Liver (tissue), 3 donors: ENCODE results near the gene TYW5.

ENCODE experiments used
- GABPA ChIP-seq, 2 donors: IDR thresholded peaks in 1 of 2; conservative IDR thresholded peaks in 1 of 2; 2 replicates each; pipeline ENCODE4 v1.6.1; 2016; ENCODE audit warnings: antibody characterized with exemption in 2 of 2, mild to moderate bottlenecking in 1 of 2, moderate library complexity in 1 of 2
- JUND ChIP-seq, 2 donors: IDR thresholded peaks; 2 replicates each; pipeline ENCODE4 v1.6.1; 2016; ENCODE audit warnings: antibody characterized with exemption in 2 of 2
- RAD21 ChIP-seq, 2 donors: IDR thresholded peaks; 2 replicates each; pipeline ENCODE4 v1.6.1; 2016; ENCODE audit warnings: antibody characterized with exemption in 2 of 2, mild to moderate bottlenecking in 2 of 2
- SP1 ChIP-seq: IDR thresholded peaks from 2 replicates; pipeline ENCODE4 v1.6.1; 2018; ENCODE audit warnings: antibody characterized with exemption, mild to moderate bottlenecking
- TAF1 ChIP-seq: conservative IDR thresholded peaks from 2 replicates; pipeline ENCODE4 v1.6.1; 2016; ENCODE audit warnings: antibody characterized with exemption, mild to moderate bottlenecking
- YY1 ChIP-seq: IDR thresholded peaks from 2 replicates; pipeline ENCODE4 v1.6.1; 2016; ENCODE audit warnings: antibody characterized with exemption, mild to moderate bottlenecking
- TF ChIP-seq, protein P1 (sequence below): fragments of 150-350 bp; IDR thresholded peaks from 2 replicates; pipeline ENCODE4 v1.5.1; 2017; ENCODE audit warnings: improper control_type of control experiment, low read depth, low read length; ENCODE audit not compliant: missing input control
- TF ChIP-seq, protein P2 (sequence below): IDR thresholded peaks from 2 replicates; pipeline ENCODE4 v1.6.1; 2016; ENCODE audit warnings: antibody characterized with exemption, mild to moderate bottlenecking
- TF ChIP-seq, protein P3 (sequence below): IDR thresholded peaks from 2 replicates; pipeline ENCODE4 v1.6.1; 2016; ENCODE audit warnings: antibody characterized with exemption
- TF ChIP-seq, protein P4 (sequence below): IDR thresholded peaks from 2 replicates; pipeline ENCODE4 v1.6.1; 2016; ENCODE audit warnings: antibody characterized with exemption
- donor health status: healthy.
- donor health status: healthy.

DNA sequence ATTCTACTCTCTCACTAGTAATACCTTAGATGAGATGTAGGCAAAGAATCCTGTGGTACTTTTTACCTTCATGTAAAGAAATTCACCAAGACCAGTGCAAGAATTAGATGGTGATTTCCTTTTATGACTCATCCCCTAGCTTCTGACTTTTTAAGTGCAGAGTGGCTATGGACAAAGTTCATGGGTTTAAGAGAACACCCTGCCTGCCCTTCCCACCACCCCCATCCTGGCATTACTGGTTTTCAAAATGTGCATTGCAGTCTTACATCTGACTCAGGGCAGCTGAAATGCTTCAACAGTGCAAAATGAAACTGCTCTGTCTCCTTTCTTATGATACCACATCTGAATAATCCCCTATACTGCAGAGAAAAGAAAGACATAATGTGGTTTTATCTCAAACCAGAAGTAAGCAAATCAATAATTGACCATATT is 22.7 kb upstream of the TYW5 start:
- no peak for TF ChIP-seq GABPA (IDR thresholded peaks at IDR 0.05 in 1 of 2, conservative IDR thresholded peaks at IDR 0.05 in 1 of 2)
- TF ChIP-seq, protein P1, sequence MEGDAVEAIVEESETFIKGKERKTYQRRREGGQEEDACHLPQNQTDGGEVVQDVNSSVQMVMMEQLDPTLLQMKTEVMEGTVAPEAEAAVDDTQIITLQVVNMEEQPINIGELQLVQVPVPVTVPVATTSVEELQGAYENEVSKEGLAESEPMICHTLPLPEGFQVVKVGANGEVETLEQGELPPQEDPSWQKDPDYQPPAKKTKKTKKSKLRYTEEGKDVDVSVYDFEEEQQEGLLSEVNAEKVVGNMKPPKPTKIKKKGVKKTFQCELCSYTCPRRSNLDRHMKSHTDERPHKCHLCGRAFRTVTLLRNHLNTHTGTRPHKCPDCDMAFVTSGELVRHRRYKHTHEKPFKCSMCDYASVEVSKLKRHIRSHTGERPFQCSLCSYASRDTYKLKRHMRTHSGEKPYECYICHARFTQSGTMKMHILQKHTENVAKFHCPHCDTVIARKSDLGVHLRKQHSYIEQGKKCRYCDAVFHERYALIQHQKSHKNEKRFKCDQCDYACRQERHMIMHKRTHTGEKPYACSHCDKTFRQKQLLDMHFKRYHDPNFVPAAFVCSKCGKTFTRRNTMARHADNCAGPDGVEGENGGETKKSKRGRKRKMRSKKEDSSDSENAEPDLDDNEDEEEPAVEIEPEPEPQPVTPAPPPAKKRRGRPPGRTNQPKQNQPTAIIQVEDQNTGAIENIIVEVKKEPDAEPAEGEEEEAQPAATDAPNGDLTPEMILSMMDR = no peak
- peak; percentile 87 to 90 for TF ChIP-seq JUND (IDR thresholded peaks at IDR 0.05)
- TF ChIP-seq, protein P2, sequence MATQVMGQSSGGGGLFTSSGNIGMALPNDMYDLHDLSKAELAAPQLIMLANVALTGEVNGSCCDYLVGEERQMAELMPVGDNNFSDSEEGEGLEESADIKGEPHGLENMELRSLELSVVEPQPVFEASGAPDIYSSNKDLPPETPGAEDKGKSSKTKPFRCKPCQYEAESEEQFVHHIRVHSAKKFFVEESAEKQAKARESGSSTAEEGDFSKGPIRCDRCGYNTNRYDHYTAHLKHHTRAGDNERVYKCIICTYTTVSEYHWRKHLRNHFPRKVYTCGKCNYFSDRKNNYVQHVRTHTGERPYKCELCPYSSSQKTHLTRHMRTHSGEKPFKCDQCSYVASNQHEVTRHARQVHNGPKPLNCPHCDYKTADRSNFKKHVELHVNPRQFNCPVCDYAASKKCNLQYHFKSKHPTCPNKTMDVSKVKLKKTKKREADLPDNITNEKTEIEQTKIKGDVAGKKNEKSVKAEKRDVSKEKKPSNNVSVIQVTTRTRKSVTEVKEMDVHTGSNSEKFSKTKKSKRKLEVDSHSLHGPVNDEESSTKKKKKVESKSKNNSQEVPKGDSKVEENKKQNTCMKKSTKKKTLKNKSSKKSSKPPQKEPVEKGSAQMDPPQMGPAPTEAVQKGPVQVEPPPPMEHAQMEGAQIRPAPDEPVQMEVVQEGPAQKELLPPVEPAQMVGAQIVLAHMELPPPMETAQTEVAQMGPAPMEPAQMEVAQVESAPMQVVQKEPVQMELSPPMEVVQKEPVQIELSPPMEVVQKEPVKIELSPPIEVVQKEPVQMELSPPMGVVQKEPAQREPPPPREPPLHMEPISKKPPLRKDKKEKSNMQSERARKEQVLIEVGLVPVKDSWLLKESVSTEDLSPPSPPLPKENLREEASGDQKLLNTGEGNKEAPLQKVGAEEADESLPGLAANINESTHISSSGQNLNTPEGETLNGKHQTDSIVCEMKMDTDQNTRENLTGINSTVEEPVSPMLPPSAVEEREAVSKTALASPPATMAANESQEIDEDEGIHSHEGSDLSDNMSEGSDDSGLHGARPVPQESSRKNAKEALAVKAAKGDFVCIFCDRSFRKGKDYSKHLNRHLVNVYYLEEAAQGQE = no peak
- TF ChIP-seq, protein P3, sequence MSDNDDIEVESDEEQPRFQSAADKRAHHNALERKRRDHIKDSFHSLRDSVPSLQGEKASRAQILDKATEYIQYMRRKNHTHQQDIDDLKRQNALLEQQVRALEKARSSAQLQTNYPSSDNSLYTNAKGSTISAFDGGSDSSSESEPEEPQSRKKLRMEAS = no peak
- TF ChIP-seq, protein P4, sequence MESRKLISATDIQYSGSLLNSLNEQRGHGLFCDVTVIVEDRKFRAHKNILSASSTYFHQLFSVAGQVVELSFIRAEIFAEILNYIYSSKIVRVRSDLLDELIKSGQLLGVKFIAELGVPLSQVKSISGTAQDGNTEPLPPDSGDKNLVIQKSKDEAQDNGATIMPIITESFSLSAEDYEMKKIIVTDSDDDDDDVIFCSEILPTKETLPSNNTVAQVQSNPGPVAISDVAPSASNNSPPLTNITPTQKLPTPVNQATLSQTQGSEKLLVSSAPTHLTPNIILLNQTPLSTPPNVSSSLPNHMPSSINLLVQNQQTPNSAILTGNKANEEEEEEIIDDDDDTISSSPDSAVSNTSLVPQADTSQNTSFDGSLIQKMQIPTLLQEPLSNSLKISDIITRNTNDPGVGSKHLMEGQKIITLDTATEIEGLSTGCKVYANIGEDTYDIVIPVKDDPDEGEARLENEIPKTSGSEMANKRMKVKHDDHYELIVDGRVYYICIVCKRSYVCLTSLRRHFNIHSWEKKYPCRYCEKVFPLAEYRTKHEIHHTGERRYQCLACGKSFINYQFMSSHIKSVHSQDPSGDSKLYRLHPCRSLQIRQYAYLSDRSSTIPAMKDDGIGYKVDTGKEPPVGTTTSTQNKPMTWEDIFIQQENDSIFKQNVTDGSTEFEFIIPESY = no peak
- peak; percentile 25 for TF ChIP-seq YY1
- no peak for TF ChIP-seq TAF1
- TF ChIP-seq SP1 = peak; percentile 41
- peak; percentile 38 to 46 for TF ChIP-seq RAD21 (IDR thresholded peaks at IDR 0.05)
